Skeletal muscle cell (primary cell): ENCODE results near the gene NHLH1.

ENCODE experiments used
- DNase-seq: peaks from one replicate; pipeline ENCODE4 v3.0.0-alpha.2; 2010; ENCODE audit warnings: low read depth
- H3K4me3 ChIP-seq: 2 replicates; pipeline ENCODE4 v1.5.1; 2011; ENCODE audit warnings: low read depth, mild to moderate bottlenecking, control low read depth, low read length, moderate library complexity

The NHLH1 gene

GRCh38 chr1:160406131-160406968, 39.5 kb downstream of the NHLH1 start:
- DNase-seq: no peak
- H3K4me3 ChIP-seq: no peak overlapping the region

- DNase-seq: no peak
- no peak overlapping the region for H3K4me3 ChIP-seq
Measured at GRCh38 chr1:160407839-160408801, 41.2 kb downstream of the NHLH1 start.

- no peak for DNase-seq
Measured at GRCh38 chr1:160408864-160409263, 42.0 kb downstream of the NHLH1 start.

DNA sequence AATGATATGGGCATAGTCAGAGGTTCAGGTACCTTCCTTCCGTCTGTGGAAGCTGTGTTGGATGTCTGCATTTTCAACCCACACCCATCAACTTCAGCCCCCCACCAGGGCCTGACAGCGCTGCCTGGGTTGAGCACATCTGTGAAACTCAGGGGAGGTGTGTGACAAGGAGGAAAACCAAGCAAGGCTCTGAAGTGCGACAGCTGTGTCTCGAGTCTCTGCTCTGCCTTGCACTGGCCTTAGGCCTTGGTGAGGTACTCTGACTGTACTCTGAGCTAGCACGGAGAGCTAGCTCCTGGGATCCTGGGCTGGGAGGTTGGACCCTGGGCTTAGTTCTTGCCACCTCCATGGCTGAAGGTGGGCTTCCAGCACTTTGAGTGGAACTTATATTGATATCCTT, 42.6 kb downstream of the NHLH1 start:
- DNase-seq: no peak

More at GRCh38 chr1:160408864-160409263, 42.0 kb downstream of the NHLH1 start:
- H3K4me3 ChIP-seq: no peak overlapping the region

DNA sequence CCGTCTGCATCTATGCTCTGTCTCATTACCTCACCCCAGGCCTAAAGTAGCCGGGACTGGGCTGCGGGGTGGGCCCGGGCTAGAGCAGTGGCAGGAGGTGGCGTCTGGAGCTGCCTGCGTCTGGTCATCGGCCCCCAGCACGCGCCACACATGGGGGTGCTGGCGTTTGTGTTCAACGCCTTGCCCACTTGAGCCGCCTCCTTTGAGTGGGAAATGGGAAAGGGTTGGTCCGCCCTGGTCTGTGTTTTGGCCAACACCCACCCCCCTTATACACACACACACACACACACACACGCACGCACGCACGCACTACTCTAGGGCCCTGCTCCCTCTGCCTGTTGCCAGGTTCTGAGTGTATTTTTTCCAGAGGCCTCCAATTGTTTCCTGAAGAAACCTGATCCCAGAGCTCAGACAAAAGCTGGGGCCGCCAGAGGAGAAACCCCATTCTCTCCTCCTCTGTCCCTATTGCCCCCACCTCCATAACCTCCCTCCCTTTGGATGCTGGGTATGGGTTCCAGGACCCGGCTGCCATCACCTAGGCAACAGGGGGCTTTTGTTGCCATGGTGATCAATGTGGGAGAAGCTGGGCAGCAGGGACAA, 43.6 kb downstream of the NHLH1 start:
- no peak for DNase-seq

More for the DNA sequence above, 42.6 kb downstream of the NHLH1 start:
- no peak overlapping the region for H3K4me3 ChIP-seq

GRCh38 chr1:160411271-160412027, 44.6 kb downstream of the NHLH1 start:
- H3K4me3 ChIP-seq: no peak overlapping the region
- DNase-seq: no peak

More for the DNA sequence above, 43.6 kb downstream of the NHLH1 start:
- no peak overlapping the region for H3K4me3 ChIP-seq

GRCh38 chr1:160412028-160412362, 45.1 kb downstream of the NHLH1 start:
- H3K4me3 ChIP-seq: no peak overlapping the region
- DNase-seq: no peak

DNA sequence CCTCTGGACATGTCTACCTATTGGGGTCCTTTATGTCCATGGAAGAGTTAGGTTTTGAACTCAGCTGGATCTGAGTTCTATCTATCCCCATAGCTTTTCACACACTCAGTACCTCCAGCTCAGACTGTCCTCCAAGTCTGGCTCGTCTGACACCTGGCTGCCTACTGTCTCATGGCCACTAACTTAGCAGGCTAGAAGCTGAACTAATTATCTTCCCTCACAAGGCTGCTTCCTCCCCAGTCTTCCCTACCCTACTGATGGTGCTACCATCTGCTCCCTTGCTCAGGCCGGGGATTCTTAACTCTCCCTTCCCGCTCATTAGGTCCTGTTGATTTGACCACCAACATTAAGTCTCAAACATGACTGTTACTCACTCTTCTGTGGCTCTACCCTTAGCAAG, 46.8 kb downstream of the NHLH1 start:
- DNase-seq: no peak
- no peak overlapping the region for H3K4me3 ChIP-seq

- no peak for DNase-seq
Measured at GRCh38 chr1:160414881-160415280, 48.0 kb downstream of the NHLH1 start.

GRCh38 chr1:160415696-160416290, 48.9 kb downstream of the NHLH1 start:
- no peak for DNase-seq
- H3K4me3 ChIP-seq: no peak overlapping the region

More at GRCh38 chr1:160414881-160415280, 48.0 kb downstream of the NHLH1 start:
- no peak overlapping the region for H3K4me3 ChIP-seq

DNA sequence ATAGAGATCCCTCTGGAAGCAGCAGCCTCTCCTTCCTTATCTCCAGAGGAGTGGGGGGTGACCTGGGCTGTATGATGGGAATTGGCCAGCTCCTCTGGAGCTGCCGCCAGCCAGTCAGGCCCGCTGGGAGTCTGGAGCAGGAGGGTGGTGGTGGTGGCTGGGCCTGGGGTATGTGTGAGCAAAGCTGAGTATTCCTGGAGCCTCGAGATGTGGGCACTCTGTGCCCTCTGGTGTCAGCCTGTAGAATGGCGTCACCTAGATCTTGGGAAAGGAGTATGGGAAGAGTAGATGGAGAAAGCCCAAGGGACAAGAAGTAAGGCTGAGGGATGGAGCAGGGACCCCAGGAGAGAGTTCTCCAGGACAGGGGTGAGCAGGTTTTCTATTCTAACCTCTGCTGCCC, 49.5 kb downstream of the NHLH1 start:
- no peak for DNase-seq
- no peak overlapping the region for H3K4me3 ChIP-seq

GRCh38 chr1:160418483-160418882, 51.6 kb downstream of the NHLH1 start:
- no peak for DNase-seq
- no peak overlapping the region for H3K4me3 ChIP-seq

DNA sequence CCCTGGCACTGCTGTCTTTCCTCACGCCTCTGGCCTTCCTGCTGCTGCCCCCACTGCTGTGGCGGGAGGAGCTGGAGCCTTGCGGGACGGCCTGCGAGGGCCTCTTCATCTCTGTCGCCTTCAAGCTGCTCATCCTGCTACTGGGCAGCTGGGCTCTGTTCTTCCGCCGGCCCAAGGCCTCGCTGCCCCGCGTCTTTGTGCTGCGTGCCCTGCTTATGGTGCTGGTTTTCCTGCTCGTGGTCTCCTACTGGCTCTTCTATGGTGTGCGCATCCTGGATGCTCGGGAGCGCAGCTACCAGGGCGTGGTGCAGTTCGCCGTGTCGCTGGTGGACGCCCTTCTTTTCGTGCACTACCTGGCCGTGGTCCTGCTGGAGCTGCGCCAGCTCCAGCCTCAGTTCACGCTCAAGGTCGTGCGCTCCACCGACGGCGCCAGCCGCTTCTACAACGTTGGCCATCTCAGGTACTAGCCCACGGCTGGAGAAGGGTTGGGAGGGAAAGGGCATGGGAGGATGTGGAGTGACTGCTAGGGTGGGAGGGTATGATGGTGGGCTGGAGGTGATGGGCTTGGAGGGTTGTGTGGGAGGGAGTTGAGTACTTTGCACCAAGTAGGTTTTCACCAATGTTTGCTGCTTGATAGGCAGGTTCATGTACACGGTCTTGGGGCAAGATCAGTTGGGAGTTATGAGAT, 52.4 kb downstream of the NHLH1 start:
- no peak overlapping the region for H3K4me3 ChIP-seq
- DNase-seq: no peak

- no peak for DNase-seq
- H3K4me3 ChIP-seq: no peak overlapping the region
Measured at GRCh38 chr1:160419838-160420169, 52.9 kb downstream of the NHLH1 start.

- no peak overlapping the region for H3K4me3 ChIP-seq
- no peak for DNase-seq
Measured at GRCh38 chr1:160420881-160421842, 54.3 kb downstream of the NHLH1 start.

GRCh38 chr1:160421881-160422280, 55.0 kb downstream of the NHLH1 start:
- no peak for DNase-seq
- no peak overlapping the region for H3K4me3 ChIP-seq
